Measurements from ENCODE around the gene CFB. TPM values are rescaled to one million over a fixed set of nuclear protein-coding genes. Genes with fewer than 3 reads are reported as not detected.

Gene CFB
- total RNA-seq, 1 donor from 2014 or later, result 1.4 TPM

DNA sequence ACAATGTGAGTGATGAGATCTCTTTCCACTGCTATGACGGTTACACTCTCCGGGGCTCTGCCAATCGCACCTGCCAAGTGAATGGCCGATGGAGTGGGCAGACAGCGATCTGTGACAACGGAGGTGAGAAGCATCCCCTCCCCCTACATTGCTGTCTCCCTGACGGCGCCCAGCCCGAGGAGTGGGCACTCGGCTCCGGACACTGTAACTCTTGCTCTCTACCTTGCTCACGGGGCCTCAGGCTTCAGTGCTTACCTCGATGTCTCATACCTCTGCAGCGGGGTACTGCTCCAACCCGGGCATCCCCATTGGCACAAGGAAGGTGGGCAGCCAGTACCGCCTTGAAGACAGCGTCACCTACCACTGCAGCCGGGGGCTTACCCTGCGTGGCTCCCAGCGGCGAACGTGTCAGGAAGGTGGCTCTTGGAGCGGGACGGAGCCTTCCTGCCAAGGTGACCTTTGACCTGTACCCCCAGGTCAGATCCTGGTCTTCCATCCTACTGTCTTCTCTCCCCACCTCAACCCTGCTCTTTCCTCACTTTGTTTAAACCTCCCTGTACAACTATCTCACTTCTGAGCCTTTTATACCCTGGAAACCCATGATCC, 1.3 kb downstream of the CFB start:
- TF ChIP-seq, protein P1, sequence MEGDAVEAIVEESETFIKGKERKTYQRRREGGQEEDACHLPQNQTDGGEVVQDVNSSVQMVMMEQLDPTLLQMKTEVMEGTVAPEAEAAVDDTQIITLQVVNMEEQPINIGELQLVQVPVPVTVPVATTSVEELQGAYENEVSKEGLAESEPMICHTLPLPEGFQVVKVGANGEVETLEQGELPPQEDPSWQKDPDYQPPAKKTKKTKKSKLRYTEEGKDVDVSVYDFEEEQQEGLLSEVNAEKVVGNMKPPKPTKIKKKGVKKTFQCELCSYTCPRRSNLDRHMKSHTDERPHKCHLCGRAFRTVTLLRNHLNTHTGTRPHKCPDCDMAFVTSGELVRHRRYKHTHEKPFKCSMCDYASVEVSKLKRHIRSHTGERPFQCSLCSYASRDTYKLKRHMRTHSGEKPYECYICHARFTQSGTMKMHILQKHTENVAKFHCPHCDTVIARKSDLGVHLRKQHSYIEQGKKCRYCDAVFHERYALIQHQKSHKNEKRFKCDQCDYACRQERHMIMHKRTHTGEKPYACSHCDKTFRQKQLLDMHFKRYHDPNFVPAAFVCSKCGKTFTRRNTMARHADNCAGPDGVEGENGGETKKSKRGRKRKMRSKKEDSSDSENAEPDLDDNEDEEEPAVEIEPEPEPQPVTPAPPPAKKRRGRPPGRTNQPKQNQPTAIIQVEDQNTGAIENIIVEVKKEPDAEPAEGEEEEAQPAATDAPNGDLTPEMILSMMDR (IDR thresholded peaks at IDR 0.05; ENCODE audit: insufficient read depth, low read depth, low read length), result no peak
- TF ChIP-seq EZH2 (IDR thresholded peaks at IDR 0.05; ENCODE audit: insufficient read depth, low read length), result no peak
- no peak overlapping the region for H3K27ac ChIP-seq (ENCODE audit: low read depth, low read length)
- H3K9me3 Mint-ChIP-seq (ENCODE audit: unreplicated experiment), result no peaks in the 10 kb centered on the region
- peak overlapping the region; percentile 27 for H3K4me3 Mint-ChIP-seq (ENCODE audit: unreplicated experiment)
- H3K36me3 ChIP-seq (ENCODE audit: insufficient read depth, low read length), result peaks cover 9% of the 10 kb centered on the region
- H3K4me2 ChIP-seq (ENCODE audit: low read length), result no peak overlapping the region
- no peak overlapping the region for H2AFZ ChIP-seq (ENCODE audit: low read depth, low read length)
- H3K4me3 ChIP-seq (ENCODE audit: insufficient read depth, low read depth, low read length), result no peak overlapping the region
- H3K79me2 ChIP-seq (ENCODE audit: insufficient read depth, low read length), result no peaks in the 10 kb centered on the region
- no peak overlapping the region for H3K27ac Mint-ChIP-seq (ENCODE audit: unreplicated experiment)
- FAIRE-seq (no peak), DNase-seq (ENCODE audit: low read depth) (no peak)
- H3K27me3 Mint-ChIP-seq (ENCODE audit: low read depth, unreplicated experiment), result peaks cover 53% of the 10 kb centered on the region
- no peaks in the 10 kb centered on the region for H3K9me3 ChIP-seq (ENCODE audit: insufficient read depth, low read depth, low read length)
- H3K4me1 Mint-ChIP-seq (ENCODE audit: low read depth, unreplicated experiment), result peaks cover 11% of the 10 kb centered on the region
- no peak overlapping the region for H3K9ac ChIP-seq (ENCODE audit: low read length)
- peaks cover 11% of the 10 kb centered on the region for H3K27me3 ChIP-seq (ENCODE audit: insufficient read depth, low read length)
- H3K4me1 ChIP-seq (ENCODE audit: insufficient read depth, low read length), result peaks cover 7% of the 10 kb centered on the region
- peaks cover 10% of the 10 kb centered on the region for H3K36me3 Mint-ChIP-seq (ENCODE audit: low read depth, unreplicated experiment)
- H4K20me1 ChIP-seq (ENCODE audit: insufficient read depth, low read length), result no peaks in the 10 kb centered on the region

DNA sequence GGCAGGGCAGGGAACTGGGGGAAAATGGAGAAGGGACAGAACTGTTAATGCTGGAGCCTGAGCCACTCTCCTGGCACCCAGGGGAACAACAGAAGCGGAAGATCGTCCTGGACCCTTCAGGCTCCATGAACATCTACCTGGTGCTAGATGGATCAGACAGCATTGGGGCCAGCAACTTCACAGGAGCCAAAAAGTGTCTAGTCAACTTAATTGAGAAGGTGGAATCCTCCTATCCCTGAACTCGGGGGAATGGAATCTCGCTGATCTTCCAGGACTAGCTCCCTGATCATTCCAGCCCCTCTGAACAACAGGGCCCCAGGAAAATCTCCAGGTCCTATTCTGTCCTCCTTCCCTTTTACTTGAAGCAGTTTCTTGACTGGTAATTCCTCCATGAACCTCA, 2.0 kb downstream of the CFB start:
- H3K36me3 Mint-ChIP-seq (ENCODE audit: low read depth, unreplicated experiment), result peaks cover 13% of the 10 kb centered on the region
- Histone ChIP-seq H3K9me3 (ENCODE audit: insufficient read depth, low read depth, low read length) (no peaks in the 10 kb centered on the region), H4K20me1 (ENCODE audit: insufficient read depth, low read length) (no peaks in the 10 kb centered on the region), H3K36me3 (ENCODE audit: insufficient read depth, low read length) (peaks cover 10% of the 10 kb centered on the region), H3K4me3 (ENCODE audit: insufficient read depth, low read depth, low read length) (no peak overlapping the region), H2AFZ (ENCODE audit: low read depth, low read length) (no peak overlapping the region), H3K4me1 (ENCODE audit: insufficient read depth, low read length) (peaks cover 7% of the 10 kb centered on the region), H3K79me2 (ENCODE audit: insufficient read depth, low read length) (no peaks in the 10 kb centered on the region), H3K4me2 (ENCODE audit: low read length) (no peak overlapping the region), H3K27ac (ENCODE audit: low read depth, low read length) (no peak overlapping the region), H3K9ac (ENCODE audit: low read length) (no peak overlapping the region), H3K27me3 (ENCODE audit: insufficient read depth, low read length) (peaks cover 5% of the 10 kb centered on the region)
- H3K4me3 Mint-ChIP-seq (ENCODE audit: unreplicated experiment), result no peak overlapping the region
- DNase-seq (ENCODE audit: low read depth) (no peak), FAIRE-seq (no peak)
- TF ChIP-seq EZH2 (IDR thresholded peaks at IDR 0.05; ENCODE audit: insufficient read depth, low read length), result no peak
- TF ChIP-seq, protein P1 (IDR thresholded peaks at IDR 0.05; ENCODE audit: insufficient read depth, low read depth, low read length), result no peak
- H3K4me1 Mint-ChIP-seq (ENCODE audit: low read depth, unreplicated experiment), result peaks cover 11% of the 10 kb centered on the region
- H3K27ac Mint-ChIP-seq (ENCODE audit: unreplicated experiment), result no peak overlapping the region
- peaks cover 46% of the 10 kb centered on the region for H3K27me3 Mint-ChIP-seq (ENCODE audit: low read depth, unreplicated experiment)
- no peaks in the 10 kb centered on the region for H3K9me3 Mint-ChIP-seq (ENCODE audit: unreplicated experiment)

DNA sequence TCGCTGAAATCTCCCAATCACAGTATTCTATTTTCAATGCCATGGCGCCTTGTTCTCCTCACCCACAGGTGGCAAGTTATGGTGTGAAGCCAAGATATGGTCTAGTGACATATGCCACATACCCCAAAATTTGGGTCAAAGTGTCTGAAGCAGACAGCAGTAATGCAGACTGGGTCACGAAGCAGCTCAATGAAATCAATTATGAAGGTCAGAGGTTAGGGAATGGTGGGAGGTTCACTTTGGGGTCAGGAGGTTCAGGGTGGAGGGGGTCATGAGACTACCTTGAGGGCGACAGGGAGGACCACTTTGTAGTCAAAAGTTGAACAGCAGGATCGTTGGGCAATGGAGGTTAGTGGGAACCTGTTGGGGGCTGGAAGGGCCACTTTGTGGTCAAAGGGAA, 2.4 kb downstream of the CFB start:
- Histone ChIP-seq H3K9me3 (ENCODE audit: insufficient read depth, low read depth, low read length) (no peaks in the 10 kb centered on the region), H3K4me1 (ENCODE audit: insufficient read depth, low read length) (peaks cover 7% of the 10 kb centered on the region), H3K27me3 (ENCODE audit: insufficient read depth, low read length) (peaks cover 3% of the 10 kb centered on the region), H3K9ac (ENCODE audit: low read length) (no peak overlapping the region), H3K79me2 (ENCODE audit: insufficient read depth, low read length) (no peaks in the 10 kb centered on the region), H3K4me2 (ENCODE audit: low read length) (no peak overlapping the region), H3K36me3 (ENCODE audit: insufficient read depth, low read length) (peaks cover 14% of the 10 kb centered on the region), H3K27ac (ENCODE audit: low read depth, low read length) (no peak overlapping the region), H2AFZ (ENCODE audit: low read depth, low read length) (no peak overlapping the region), H4K20me1 (ENCODE audit: insufficient read depth, low read length) (no peaks in the 10 kb centered on the region), H3K4me3 (ENCODE audit: insufficient read depth, low read depth, low read length) (no peak overlapping the region)
- TF ChIP-seq EZH2 (IDR thresholded peaks at IDR 0.05; ENCODE audit: insufficient read depth, low read length), result no peak
- TF ChIP-seq, protein P1 (IDR thresholded peaks at IDR 0.05; ENCODE audit: insufficient read depth, low read depth, low read length), result no peak
- Mint-ChIP-seq H3K27ac (ENCODE audit: unreplicated experiment) (no peak overlapping the region), H3K4me1 (ENCODE audit: low read depth, unreplicated experiment) (peaks cover 11% of the 10 kb centered on the region), H3K36me3 (ENCODE audit: low read depth, unreplicated experiment) (peaks cover 13% of the 10 kb centered on the region), H3K27me3 (ENCODE audit: low read depth, unreplicated experiment) (peaks cover 44% of the 10 kb centered on the region), H3K4me3 (ENCODE audit: unreplicated experiment) (no peak overlapping the region), H3K9me3 (ENCODE audit: unreplicated experiment) (no peaks in the 10 kb centered on the region)
- no peak for DNase-seq (ENCODE audit: low read depth)
- FAIRE-seq, result no peak
